Measurements from ENCODE around the gene GPR157.
"Not testable (repeated sequence)": the region's sequence is repeated elsewhere in the genome, so short reads cannot be mapped to it uniquely, and the experiment has no call there.

The GPR157 gene

GRCh38 chr1:9128520-9129265 lies at the start of gene GPR157:
Gene GPR157 (minus strand): TSS chr1:9129102. CDS start chr1:9129027, 75 bp downstream.
- DNase-seq = peak; percentile 54

- no peak for DNase-seq
These were observed 45.9 kb upstream of the GPR157 start for GRCh38 chr1:9174762-9175161.

GRCh38 chr1:9174243-9174642 lies 45.3 kb upstream of the GPR157 start:
- no peak for DNase-seq

GRCh38 chr1:9169601-9170137 lies 40.8 kb upstream of the GPR157 start:
- no peak for DNase-seq

- DNase-seq = no peak
These were observed 38.7 kb upstream of the GPR157 start for GRCh38 chr1:9167638-9168037.

- DNase-seq = no peak
These were observed 37.7 kb upstream of the GPR157 start for GRCh38 chr1:9166289-9167235.

DNA sequence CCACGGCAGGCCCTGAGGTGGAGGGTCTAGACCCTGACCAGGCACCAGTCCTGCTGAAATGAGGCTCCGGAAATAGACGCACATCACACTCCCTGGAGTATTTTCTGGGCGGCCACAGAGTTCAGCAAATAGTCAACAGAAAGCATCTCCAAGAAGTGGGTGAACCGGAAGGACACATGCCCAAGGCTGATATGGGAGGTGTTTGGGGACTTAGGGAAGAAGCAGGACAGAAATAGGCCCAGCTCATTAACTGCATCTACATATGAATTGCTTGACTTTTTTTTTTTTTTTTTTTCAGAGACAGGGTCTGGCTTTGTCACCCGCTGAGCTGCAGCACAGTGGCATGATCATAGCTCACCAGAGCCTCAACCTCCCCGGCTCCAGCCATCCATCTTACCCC lies 36.5 kb upstream of the GPR157 start:
- no peak for DNase-seq

DNA sequence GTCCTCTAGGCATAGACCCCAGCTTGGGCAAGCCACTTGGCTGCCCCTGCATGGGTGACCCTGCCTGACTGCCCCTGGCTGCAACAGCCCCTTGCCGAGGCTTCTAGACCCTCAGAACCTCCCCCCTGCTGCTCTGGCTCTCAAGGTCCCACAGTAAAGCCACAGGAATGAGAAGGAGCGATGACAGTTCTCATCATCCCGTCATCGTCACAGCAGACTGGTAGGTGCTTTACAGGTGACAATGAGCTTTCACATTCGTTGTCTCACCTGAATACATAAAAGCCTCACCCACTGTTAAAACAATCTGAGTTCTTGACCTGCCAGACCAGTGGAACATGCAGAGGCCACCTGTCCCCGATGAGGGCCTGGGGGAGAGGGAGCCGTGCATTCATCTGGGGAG lies 36.0 kb upstream of the GPR157 start:
- no peak for DNase-seq

DNA sequence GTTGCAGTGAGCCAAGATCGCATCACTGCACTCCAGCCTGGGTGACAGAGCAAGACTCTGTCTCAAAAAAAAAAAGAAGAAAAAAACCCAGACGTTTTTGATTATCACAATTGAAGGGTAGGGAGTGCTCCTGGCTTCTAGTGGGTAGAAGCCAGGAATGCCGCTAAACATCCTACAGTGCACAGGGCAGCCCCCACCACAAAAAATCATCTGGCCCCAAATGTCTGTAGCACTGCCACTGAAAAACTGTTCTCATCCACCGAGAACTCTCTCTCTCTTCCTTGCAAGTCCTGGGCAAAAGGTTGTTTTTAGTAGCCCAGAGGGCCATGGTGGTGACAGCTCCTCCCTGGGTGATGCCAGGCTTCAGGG lies 35.6 kb upstream of the GPR157 start:
- no peak for DNase-seq

- DNase-seq = peak; percentile 64
These were observed 33.1 kb upstream of the GPR157 start for GRCh38 chr1:9161963-9162362.

- no peak for DNase-seq
These were observed 32.4 kb upstream of the GPR157 start for GRCh38 chr1:9161342-9161741.

GRCh38 chr1:9160079-9160717 lies 31.3 kb upstream of the GPR157 start:
- no peak for DNase-seq

GRCh38 chr1:9155879-9156278 lies 27.0 kb upstream of the GPR157 start:
- no peak for DNase-seq

DNA sequence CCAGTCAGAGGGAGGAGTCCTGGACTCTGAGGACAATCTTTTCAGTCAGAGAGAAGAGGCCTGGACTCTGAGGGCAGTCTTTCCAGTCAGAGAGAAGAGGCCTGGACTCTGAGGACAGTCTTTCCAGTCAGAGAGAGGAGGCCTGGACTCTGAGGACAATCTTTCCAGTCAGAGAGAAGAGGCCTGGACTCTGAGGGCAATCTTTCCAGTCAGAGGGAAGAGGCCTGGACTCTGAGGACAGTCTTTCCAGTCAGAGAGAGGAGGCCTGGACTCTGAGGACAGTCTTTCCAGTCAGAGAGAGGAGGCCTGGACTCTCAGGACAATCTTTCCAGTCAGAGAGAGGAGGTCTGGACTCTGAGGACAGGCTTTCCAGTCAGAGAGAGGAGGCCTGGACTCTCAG lies 26.5 kb upstream of the GPR157 start:
- DNase-seq = not testable (repeated sequence)

GRCh38 chr1:9153152-9153551 lies 24.2 kb upstream of the GPR157 start:
- DNase-seq = no peak

GRCh38 chr1:9152535-9152934 lies 23.6 kb upstream of the GPR157 start:
- DNase-seq = no peak

GRCh38 chr1:9151328-9151860 lies 22.5 kb upstream of the GPR157 start:
- DNase-seq = no peak

DNA sequence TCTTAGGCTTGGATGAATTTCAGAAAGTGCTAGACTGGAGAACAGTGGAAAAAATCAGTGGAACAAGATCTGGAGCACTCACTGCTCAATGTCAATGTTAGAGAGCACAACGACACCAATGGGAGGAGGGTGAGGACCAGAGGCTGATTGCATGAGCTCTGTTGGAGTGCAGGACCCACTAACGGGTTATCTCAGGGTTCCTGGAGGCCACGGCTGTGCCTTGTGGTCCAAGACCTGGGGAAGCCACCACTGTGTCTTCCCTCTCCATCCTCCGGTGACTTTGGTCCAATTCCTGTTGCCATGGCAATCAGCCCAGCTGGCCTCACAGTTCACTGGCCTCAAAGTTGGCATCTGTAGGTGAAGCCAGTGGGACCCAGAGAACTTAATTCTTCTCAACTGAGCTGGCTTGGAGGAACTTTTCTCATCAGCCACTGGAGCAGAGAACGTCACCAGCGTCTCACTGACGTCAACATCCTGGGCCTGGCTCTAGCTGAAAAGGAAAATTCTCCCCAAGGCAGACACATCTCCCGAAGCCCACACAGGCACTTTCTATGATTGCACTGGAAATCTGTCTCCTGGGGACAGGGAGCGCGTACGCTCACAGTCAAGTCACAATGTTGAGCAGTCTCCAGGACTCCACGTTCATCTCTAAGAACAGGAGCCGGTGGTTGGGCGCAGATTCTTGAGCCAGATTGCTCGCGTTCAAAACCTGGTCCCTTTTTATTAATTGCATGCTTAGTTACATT lies 21.9 kb upstream of the GPR157 start:
- DNase-seq = no peak

DNA sequence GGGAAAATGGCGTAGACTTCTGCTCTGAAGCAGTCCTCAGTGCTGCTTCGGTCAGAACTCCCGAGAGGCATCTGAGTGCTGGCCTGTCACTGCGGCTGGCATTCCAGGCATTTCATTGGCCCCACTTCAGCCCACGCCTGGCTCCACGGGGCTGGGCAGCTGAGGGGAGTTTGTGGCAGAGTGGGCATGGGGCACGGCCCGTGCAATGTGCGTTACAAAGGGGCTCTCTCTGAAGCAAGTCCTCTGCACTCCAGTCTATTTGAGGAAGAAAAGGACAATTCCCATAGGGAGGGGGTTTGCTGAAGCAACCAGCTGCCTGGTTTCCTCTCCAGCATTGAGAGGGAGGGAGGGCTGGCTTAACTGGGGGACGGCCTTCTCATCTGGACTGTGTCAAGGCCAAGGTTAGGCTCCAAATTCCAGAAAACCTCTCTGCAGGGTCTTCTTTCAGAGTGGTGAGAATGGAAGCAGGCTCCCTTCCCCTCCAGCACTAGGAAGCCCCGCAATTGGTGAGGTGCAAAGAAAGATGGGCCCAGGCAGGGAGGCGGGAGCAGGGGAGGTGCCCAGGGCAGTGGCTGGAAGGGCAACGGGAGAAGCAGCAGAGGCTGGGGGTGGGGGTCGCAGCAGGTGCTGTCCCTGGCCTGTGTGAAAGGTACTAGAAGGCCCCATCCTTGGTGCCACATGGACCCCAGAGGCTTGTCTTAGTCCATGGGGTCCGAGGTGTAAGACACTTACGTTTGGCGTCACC lies 21.1 kb upstream of the GPR157 start:
- DNase-seq = no peak

GRCh38 chr1:9149151-9149550 lies 20.2 kb upstream of the GPR157 start:
- DNase-seq = no peak

DNA sequence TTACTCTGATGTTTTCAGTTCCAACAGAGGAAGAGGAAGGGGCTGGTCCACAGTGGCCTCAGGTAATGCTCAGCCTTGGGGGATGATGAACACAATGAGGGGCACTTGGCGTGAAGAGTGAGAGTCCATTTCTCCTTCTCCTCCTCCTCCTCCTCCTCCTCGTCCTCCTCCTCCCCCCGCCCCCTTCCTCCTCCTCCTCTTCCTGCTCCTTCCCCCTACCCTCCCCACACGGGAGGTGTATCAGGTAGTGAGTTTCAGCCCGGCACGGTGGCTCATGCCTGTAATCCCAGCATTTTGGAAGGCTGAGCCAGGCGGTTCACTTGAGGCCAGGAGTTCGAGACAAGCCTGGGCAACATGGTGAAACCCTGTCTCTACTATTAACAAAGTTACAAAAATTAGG lies 17.3 kb upstream of the GPR157 start:
- no peak for DNase-seq

DNA sequence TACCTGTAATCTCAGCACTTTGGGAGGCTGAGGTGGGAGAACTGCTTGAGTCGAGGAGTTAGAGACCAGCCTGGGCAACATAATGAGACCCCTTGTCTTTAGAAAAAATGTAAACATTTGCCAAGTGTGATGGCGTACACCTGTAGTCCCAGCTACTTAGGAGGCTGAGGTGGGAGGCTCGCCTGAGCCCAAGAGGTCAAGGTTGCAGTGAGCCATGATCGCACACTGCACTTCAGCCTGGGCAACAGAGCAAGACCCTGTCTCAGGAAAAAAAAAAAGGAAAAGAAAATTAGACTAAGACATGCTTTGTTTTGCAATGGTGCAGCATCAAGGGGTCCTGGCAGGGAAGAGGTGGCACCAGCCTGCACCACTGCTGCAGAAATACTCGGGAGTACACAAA lies 16.8 kb upstream of the GPR157 start:
- DNase-seq = no peak

Measured in NCI-H510A (cell line).